Measurements from ENCODE around the gene SULT6B1. TPM values are rescaled to one million over a fixed set of nuclear protein-coding genes. Genes with fewer than 3 reads are reported as not detected.
A peak's percentile ranks its signal among the peaks of the same experiment; 100 is the strongest.
"Not testable (repeated sequence)": the region's sequence is repeated elsewhere in the genome, so short reads cannot be mapped to it uniquely, and the experiment has no call there.

Gene SULT6B1
- polyA plus RNA-seq, 3 donors = not detected

DNA sequence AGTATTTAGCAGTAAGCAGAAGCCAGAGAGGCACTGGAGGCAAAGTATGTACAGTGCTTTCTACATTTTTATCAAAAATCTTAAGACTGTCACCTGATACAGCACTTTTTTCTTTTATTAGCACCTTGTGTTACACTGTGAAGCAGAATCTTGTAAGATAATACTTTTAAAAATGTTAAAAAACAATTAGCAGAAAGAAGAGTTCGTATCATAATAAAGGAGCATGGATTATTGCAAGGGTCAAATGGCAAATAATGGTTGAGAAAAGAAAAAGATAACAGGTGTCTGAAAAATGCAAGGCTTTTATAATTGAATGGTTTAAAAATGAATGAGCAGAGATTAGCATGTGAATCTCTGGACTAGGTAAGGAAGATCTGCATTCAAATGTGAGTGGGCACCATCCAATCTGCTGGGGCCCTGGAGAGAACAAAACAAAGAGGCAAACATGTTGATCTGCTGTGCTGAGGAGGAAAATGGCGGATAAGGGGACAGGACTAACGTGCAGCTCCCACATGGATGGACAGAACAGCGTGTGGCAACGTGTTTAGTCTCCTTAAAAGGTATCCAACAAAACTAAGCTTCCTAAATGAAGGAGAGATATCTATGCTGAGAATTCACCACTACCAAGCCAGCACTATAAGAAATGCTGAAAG, 17.3 kb upstream of the SULT6B1 start:
- Histone ChIP-seq H3K4me2 (replicated peaks; ENCODE audit: extremely low read depth, low read length, poor library complexity, severe bottlenecking) (no peak overlapping the region), H3K27ac (ENCODE audit: low read depth in 1 of 2, low read length in 2 of 2) (no peak overlapping the region), H4K20me1 (ENCODE audit: insufficient read depth, low read length) (peaks cover 13% of the 10 kb centered on the region), H3K4me1 (ENCODE audit: control insufficient read depth in 1 of 2, insufficient read depth in 2 of 2, low read length in 2 of 2) (no peaks in the 10 kb centered on the region), H2AFZ (ENCODE audit: insufficient read depth, low read depth, low read length, poor library complexity, severe bottlenecking) (no peak overlapping the region), H3K9ac (ENCODE audit: insufficient read depth, low read length, poor library complexity, severe bottlenecking) (no peak overlapping the region), H3K27me3 (ENCODE audit: control insufficient read depth in 2 of 2, insufficient read depth in 2 of 2, low read length in 2 of 2) (no peaks in the 10 kb centered on the region), H3K9me3 (replicated peaks in 1 of 2; ENCODE audit: control insufficient read depth in 1 of 2, insufficient read depth in 1 of 2, low read length in 2 of 2) (peaks cover 7 to 33% of the 10 kb centered on the region in 2 donors), H3K79me2 (ENCODE audit: insufficient read depth, low read length) (peaks cover 63% of the 10 kb centered on the region), H3K4me3 (replicated peaks in 1 of 3; ENCODE audit: low read depth in 2 of 3, low read length in 3 of 3) (no peak overlapping the region), H3K36me3 (replicated peaks in 1 of 2; ENCODE audit: control insufficient read depth in 1 of 2, insufficient read depth in 2 of 2, low read length in 2 of 2) (peaks cover 79 to 95% of the 10 kb centered on the region in 2 donors)
- intact Hi-C loops (cut with micrococcal nuclease) = no loop called here
- Mint-ChIP-seq H3K4me3 (no peak overlapping the region), H3K27ac (peak overlapping the region in 1 of 7 donors; percentile 48), H3K9me3 (peaks cover 18 to 48% (median 28%) of the 10 kb centered on the region in 7 donors), H3K27me3 (ENCODE audit: low read depth in 3 of 3) (no peaks in the 10 kb centered on the region), H3K36me3 (peaks cover 84 to 86% of the 10 kb centered on the region in 2 donors), H3K4me1 (no peaks in the 10 kb centered on the region)
- WGBS (ENCODE audit: insufficient coverage) = 100% methylated on average over 3 of the region's 5 CpGs
- TF ChIP-seq, protein P1, sequence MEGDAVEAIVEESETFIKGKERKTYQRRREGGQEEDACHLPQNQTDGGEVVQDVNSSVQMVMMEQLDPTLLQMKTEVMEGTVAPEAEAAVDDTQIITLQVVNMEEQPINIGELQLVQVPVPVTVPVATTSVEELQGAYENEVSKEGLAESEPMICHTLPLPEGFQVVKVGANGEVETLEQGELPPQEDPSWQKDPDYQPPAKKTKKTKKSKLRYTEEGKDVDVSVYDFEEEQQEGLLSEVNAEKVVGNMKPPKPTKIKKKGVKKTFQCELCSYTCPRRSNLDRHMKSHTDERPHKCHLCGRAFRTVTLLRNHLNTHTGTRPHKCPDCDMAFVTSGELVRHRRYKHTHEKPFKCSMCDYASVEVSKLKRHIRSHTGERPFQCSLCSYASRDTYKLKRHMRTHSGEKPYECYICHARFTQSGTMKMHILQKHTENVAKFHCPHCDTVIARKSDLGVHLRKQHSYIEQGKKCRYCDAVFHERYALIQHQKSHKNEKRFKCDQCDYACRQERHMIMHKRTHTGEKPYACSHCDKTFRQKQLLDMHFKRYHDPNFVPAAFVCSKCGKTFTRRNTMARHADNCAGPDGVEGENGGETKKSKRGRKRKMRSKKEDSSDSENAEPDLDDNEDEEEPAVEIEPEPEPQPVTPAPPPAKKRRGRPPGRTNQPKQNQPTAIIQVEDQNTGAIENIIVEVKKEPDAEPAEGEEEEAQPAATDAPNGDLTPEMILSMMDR (IDR thresholded peaks at IDR 0.05) = no peak
- no peak for DNase-seq

DNA sequence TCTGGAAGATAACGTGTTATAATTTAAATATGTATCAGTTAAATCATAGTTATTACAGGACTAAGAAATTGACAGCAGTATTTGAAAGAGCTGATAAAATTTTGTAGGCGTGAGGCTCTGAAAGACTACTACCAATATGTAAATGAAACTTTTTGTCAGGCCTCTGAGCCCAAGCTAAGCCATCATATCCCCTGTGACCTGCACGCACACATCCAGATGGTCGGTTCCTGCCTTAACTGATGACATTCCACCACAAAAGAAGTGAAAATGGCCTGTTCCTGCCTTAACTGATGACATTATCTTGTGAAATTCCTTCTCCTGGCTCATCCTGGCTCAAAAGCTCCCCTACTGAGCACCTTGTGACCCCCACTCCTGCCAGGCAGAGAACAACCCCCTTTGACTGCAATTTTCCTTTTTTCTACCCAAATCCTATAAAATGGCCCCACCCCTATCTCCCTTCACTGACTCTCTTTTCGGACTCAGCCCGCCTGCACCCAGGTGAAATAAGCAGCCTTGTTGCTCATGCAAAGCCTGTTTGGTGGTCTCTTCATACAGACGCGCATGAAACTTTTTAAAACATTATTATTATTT, 16.7 kb upstream of the SULT6B1 start:
- H3K27ac Mint-ChIP-seq = peak overlapping the region in 1 of 7 donors; percentile 27
- Histone ChIP-seq H3K9me3 (replicated peaks in 1 of 2; ENCODE audit: control insufficient read depth in 1 of 2, insufficient read depth in 1 of 2, low read length in 2 of 2) (peaks cover 7 to 33% of the 10 kb centered on the region in 2 donors), H3K79me2 (ENCODE audit: insufficient read depth, low read length) (peaks cover 70% of the 10 kb centered on the region), H4K20me1 (ENCODE audit: insufficient read depth, low read length) (peaks cover 15% of the 10 kb centered on the region), H3K36me3 (replicated peaks in 1 of 2; ENCODE audit: control insufficient read depth in 1 of 2, insufficient read depth in 2 of 2, low read length in 2 of 2) (peaks cover 74 to 95% of the 10 kb centered on the region in 2 donors)
- H3K27me3 ChIP-seq (ENCODE audit: control insufficient read depth in 2 of 2, insufficient read depth in 2 of 2, low read length in 2 of 2); DNase-seq; H3K9ac ChIP-seq (ENCODE audit: insufficient read depth, low read length, poor library complexity, severe bottlenecking); H3K4me3 ChIP-seq (replicated peaks in 1 of 3; ENCODE audit: low read depth in 2 of 3, low read length in 3 of 3); H3K4me2 ChIP-seq (replicated peaks; ENCODE audit: extremely low read depth, low read length, poor library complexity, severe bottlenecking); H3K27me3 Mint-ChIP-seq (ENCODE audit: low read depth in 3 of 3); H3K4me1 ChIP-seq (ENCODE audit: control insufficient read depth in 1 of 2, insufficient read depth in 2 of 2, low read length in 2 of 2); intact Hi-C loops (cut with micrococcal nuclease); H3K4me3 Mint-ChIP-seq; H3K27ac ChIP-seq (ENCODE audit: low read depth in 1 of 2, low read length in 2 of 2); H2AFZ ChIP-seq (ENCODE audit: insufficient read depth, low read depth, low read length, poor library complexity, severe bottlenecking); H3K4me1 Mint-ChIP-seq: not testable (repeated sequence)
- WGBS (ENCODE audit: insufficient coverage) = 100% methylated on average over 2 of the region's 8 CpGs
- peaks cover 82 to 84% of the 10 kb centered on the region in 2 donors for H3K36me3 Mint-ChIP-seq
- peaks cover 18 to 45% (median 28%) of the 10 kb centered on the region in 7 donors for H3K9me3 Mint-ChIP-seq

All from CD14-positive monocyte (primary cell).